Measurements from ENCODE around the gene SLC35E4.

DNA sequence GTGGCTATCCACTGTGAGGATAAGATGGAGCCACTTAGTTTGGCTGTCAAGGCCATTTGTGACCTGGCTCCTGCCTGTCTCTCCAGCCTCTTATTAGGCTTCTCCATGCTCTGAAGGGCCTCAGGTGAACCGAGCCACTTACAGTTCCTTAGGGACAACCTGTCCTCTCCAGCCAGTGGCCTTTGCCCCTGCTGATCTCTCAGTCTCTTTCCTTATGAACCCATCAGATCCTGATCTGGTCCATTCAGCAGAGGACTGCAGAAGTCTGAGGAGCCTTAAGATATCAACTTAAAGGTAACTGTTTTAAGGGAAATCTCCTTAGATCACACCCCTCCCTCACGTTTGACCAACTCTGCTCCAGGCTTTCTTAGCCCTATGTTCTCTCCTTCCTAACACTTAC is 29.7 kb downstream of the SLC35E4 start:
- TF ChIP-seq, protein P1, sequence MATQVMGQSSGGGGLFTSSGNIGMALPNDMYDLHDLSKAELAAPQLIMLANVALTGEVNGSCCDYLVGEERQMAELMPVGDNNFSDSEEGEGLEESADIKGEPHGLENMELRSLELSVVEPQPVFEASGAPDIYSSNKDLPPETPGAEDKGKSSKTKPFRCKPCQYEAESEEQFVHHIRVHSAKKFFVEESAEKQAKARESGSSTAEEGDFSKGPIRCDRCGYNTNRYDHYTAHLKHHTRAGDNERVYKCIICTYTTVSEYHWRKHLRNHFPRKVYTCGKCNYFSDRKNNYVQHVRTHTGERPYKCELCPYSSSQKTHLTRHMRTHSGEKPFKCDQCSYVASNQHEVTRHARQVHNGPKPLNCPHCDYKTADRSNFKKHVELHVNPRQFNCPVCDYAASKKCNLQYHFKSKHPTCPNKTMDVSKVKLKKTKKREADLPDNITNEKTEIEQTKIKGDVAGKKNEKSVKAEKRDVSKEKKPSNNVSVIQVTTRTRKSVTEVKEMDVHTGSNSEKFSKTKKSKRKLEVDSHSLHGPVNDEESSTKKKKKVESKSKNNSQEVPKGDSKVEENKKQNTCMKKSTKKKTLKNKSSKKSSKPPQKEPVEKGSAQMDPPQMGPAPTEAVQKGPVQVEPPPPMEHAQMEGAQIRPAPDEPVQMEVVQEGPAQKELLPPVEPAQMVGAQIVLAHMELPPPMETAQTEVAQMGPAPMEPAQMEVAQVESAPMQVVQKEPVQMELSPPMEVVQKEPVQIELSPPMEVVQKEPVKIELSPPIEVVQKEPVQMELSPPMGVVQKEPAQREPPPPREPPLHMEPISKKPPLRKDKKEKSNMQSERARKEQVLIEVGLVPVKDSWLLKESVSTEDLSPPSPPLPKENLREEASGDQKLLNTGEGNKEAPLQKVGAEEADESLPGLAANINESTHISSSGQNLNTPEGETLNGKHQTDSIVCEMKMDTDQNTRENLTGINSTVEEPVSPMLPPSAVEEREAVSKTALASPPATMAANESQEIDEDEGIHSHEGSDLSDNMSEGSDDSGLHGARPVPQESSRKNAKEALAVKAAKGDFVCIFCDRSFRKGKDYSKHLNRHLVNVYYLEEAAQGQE (IDR thresholded peaks at IDR 0.05; ENCODE audit: unreplicated experiment) = no peak
- no peak for TF ChIP-seq NANOG (IDR thresholded peaks at IDR 0.05; ENCODE audit: borderline replicate concordance)
- TF ChIP-seq, protein P2, sequence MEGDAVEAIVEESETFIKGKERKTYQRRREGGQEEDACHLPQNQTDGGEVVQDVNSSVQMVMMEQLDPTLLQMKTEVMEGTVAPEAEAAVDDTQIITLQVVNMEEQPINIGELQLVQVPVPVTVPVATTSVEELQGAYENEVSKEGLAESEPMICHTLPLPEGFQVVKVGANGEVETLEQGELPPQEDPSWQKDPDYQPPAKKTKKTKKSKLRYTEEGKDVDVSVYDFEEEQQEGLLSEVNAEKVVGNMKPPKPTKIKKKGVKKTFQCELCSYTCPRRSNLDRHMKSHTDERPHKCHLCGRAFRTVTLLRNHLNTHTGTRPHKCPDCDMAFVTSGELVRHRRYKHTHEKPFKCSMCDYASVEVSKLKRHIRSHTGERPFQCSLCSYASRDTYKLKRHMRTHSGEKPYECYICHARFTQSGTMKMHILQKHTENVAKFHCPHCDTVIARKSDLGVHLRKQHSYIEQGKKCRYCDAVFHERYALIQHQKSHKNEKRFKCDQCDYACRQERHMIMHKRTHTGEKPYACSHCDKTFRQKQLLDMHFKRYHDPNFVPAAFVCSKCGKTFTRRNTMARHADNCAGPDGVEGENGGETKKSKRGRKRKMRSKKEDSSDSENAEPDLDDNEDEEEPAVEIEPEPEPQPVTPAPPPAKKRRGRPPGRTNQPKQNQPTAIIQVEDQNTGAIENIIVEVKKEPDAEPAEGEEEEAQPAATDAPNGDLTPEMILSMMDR (conservative IDR thresholded peaks at IDR 0.05; ENCODE audit: low read depth in 2 of 2) = no peak
- TF ChIP-seq EZH2 (IDR thresholded peaks at IDR 0.05; ENCODE audit: low read depth, unreplicated experiment) = no peak
- no peak for TF ChIP-seq EZH2phosphoT487 (IDR thresholded peaks at IDR 0.05; ENCODE audit: unreplicated experiment)
- TF ChIP-seq POLR2AphosphoS5 (IDR thresholded peaks at IDR 0.05; ENCODE audit: low read depth) = no peak
- TF ChIP-seq JUNB (IDR thresholded peaks at IDR 0.05; ENCODE audit: unreplicated experiment) = no peak
